ENCODE measurements around the gene HBM.
"Not testable (repeated sequence)": the region's sequence is repeated elsewhere in the genome, so short reads cannot be mapped to it uniquely, and the experiment has no call there.

Gene HBM

DNA sequence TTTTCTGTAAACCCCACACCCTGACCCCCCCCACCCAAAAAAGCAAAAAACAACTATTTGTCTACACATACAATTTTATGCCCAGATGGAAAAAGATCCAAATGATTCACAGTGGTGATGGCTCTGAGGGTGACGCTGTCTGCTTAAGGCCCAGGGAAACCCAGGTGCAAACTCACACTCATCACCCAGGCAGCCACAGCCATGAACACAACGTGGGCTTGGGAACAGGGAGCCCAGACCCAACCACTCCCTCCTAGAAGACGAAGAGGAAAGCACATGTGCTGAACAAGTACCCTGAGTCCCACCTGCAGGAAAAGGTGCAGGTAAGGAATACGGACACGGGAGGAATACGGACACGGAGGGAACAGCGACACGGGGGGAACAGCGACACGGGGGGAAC lies 19.9 kb downstream of the HBM start:
- no peak for DNase-seq (ENCODE audit: low read depth)

DNA sequence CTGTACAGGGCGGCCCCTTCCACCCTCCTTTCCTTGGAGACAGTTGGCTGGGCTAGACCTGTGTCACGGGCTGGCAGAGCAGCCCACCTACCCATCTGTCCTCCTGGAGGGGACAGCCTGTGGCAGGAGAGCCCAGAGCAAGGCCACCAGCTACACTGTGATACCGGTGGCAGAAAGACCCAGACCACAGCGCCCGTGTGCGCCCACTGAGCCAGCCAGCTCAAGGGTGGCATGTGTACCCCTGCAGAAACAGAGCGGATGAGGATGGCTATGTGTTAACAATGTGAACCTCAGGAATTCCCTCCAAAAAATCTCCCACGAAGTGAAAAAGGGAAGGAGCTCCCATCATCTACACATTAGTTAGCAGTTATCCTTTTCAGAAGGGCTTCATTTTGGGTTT lies 21.6 kb downstream of the HBM start:
- DNase-seq (ENCODE audit: low read depth), result no peak

DNA sequence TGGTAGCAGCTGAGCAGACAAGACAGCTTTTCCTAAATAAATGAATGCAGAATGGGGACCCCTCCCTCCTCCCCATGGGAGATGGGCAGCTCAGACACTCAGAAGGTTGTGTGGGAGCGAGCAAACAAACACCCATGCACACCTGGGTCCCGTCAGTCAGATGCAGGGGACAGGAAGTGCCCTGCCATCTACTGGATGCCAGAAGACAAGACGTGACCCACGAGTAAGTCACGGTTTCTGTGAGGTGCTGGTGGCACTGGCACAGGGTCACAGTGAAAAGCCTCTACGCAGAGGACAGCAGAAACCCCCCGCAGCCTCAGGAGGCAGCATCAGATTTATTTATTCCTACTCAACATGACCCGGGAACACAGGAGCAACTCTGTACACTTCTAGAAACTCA lies 22.9 kb downstream of the HBM start:
- no peak for DNase-seq (ENCODE audit: low read depth)

DNA sequence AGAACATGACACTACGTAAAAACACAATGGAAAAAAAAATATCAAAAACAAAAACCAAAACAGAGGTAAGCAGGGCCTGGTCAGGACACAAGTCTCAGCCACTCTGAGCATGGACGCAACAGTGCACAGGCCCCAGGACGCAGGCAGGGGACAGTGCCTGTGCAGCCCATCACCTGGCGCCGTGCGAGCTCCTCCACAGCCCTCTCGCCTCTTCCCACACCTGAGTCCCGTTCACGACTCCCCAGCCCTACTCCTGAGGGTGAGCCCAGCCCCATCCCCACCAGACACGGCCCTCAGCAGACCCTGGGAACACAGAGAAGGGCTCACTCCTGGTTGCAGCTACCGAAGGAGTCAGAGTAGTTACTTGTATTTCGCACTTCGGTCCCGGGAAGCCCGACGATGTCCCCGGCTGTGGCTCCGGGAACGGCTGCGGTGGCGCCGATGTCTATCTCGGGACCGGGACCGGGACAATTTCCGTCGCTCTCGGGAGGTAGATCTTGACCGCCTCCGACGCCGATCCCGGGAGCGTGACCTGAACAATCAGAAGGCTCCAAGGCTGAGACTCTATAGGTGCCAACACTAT lies 23.9 kb downstream of the HBM start:
- DNase-seq (ENCODE audit: low read depth), result no peak

DNA sequence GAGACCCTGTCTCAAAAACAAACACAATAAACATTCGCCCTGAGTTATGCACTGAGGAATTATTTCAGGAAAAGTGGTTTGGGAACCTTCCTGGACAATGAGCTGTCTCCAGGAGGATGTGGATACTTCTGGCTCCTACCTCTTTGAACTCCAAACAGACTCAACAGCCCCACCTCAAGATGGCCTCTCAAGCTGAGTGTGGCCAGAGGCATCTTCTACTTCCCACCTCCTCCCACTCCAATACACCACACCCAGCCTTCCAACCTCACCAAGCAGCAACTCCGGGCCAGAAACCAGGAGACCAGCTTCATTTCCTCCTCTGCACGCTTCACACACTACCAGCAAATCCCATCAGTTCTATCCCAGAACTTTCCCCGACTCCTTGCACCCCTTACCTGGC lies 26.1 kb downstream of the HBM start:
- no peak for DNase-seq (ENCODE audit: low read depth)

DNA sequence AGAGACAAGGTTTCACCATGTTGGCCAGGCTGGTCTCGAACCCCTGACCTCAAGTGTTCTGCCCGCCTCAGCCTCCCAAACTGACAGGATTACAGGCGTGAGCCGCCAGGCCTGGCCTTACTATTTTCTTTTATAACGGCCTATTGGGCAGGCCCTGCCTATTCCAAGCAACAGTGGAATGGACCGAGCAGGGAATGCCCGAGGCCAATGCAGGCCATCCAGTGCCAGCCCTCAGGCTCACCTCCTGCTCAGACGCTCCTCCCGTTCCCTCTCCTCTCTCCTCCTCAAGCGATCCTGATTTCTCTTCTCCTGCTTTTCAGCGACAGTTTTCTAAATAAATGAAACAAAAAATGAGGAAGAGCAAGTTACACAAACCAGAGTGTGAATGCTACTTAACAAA lies 26.9 kb downstream of the HBM start:
- DNase-seq (ENCODE audit: low read depth), result no peak

DNA sequence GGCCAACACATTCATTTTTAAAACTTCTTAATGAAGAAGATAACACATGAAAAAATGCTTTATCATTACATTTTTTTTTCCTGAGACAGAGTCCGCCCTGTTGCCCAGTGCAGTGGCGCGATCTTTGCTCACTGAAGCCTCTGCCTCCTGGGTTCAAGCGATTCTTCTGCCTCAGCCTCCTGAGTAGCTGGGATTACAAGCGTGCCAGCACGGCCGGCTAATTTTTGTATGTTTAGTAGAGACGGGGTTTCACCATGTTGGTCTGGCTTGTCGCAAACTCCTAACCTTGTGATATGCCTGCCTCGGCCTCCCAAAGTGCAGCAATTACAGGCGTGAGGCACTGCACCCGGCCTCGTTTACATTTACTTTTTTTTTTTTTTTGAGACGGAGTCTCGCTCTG lies 27.7 kb downstream of the HBM start:
- no peak for DNase-seq (ENCODE audit: low read depth)

DNA sequence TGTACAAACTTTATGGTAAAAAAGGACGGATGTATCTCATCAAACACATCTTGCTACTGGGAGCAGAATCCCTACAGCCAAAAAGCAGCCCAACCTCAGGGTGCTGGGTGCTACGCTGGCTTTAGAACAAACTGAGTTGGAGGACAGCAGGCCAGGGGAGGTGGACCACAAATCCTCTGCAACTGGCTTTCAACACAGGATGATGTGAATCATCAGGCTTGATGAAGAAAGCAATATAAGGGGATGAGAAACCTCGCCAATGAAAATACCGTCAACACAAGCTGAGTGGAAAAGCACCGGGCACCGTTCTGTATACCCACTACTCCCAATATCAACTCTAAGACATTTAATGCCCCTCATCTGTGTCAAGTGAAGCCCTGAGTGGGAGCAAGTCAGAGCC lies 28.7 kb downstream of the HBM start:
- peak; percentile 21 for DNase-seq (ENCODE audit: low read depth)

DNA sequence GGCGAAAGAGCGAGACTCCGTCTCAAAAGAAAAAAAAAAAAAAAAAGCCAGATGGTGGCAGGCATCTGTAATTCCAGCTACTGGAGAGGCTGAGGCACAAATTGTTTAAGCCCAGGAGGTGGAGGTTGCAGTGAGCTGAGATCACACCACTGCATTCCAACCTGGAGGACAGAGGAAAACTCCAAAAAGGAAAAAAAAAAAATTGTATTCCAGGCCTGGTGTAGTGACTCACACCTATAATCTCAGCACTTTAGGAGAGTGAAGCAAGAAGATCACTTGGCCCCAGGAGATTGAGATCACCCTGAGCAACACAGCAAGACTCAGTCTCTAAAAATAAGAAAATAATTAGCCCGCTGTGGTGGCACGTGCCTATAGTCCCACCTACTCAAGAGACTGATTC lies 34.6 kb downstream of the HBM start:
- peak; percentile 32 for DNase-seq (ENCODE audit: low read depth)

DNA sequence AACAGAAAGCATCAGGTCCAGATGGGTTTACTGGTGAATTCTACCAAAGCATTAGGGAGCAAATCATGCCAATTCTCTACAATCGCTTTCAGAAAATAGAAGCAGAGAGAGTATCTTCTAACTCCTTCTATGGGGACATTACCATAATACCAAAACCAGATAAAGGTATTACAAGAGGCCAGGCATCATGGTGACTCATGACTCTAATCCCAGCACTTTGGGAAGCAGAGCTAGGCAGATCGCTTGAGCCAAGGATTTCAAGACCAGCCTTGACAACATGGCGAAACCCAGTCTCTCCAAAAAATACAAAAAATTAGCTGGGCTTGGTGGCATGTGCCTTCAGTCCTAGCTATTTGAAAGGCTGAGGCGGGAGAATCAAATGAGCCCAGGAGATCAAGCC lies 37.5 kb downstream of the HBM start:
- no peak for DNase-seq (ENCODE audit: low read depth)

DNA sequence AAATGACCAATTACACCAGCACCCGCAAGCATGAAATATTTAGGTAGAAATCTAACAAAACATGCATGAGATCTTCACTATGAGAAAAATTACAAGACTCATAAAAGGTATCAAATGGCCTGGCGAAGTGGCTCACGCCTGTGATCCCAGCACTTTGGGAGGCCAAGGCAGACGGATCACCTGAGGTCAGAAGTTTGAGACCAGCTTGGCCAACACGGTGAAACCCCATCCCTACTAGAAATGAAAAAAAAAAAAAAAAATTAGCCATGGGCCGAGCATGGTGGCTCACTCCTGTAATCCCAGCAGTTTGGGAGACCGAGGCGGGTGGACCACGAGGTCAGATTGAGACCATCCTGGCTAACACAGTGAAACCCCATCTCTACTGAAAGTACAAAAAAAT lies 38.3 kb downstream of the HBM start:
- not testable (repeated sequence) for DNase-seq (ENCODE audit: low read depth)

DNA sequence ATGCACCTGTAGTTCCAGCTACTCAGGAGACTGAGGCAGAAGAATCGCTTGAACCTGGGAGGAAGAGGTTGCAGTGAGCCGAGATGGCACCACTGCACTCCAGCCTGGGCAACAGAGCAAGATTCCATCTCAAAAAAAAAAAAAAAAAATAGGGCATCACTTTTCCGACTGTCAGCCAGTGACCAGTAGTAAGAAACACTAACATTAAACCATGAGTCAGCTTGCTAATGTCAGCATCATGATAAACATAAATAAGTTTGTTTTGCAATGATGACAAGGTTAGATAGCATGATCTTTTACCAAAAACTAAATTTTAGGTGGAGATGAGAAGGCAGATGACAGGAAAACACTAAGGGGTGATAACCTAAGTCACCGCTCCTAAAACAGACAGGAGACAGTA lies 43.6 kb downstream of the HBM start:
- not testable (repeated sequence) for DNase-seq (ENCODE audit: low read depth)

DNA sequence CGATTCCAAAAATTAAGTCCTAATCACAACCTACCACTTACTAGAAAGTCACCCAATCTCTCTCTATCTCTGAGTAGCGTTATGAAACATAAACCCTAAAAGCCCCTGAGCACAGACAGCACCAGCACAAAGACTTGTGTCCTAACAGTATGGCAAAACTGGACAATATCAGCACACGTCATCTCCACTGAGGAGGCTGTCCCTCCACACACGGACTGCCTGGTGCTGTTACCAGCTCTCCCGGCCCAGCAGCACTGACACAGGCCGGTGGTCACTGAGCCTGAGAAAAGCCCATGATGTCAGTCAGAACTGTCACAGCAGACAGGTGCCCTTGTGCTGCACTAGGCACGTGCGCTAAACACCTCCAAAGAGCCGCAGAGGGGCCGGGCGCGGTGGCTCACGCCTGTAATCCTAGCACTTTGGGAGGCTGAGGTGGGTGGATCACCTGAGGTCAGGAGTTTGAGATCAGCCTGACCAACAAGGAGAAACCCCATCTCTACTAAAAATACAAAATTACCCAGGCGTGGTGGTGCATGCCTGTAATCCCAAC lies 45.9 kb downstream of the HBM start:
- DNase-seq (ENCODE audit: low read depth), result not testable (repeated sequence)

DNA sequence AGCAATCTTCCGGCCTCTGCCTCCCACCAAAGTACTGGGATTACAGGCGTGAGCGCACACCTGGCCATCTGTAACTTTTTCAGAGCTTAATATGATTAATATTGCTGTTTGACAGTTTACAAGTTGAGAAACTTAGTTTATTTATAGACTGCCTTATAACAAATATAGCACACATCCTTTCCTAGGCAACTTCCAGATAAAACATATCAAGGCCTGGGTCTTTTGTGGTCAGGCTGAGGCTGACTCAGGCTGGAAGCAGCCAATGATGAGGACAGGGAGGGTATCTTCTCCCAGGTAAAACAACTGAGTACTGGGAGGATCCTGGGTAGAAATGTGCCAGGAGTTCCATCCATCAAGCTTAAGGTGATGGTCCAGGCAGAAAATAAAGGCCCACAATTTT lies 47.2 kb downstream of the HBM start:
- DNase-seq (ENCODE audit: low read depth), result no peak

All from fibroblast of gingiva (primary cell).